GM19193 (cell line): ENCODE measurements around the gene PVALEF.

ENCODE experiments used
- POLR2A ChIP-seq: IDR thresholded peaks from 4 replicates; pipeline ENCODE4 v1.6.1; 2011; ENCODE audit not compliant: insufficient read depth, insufficient read length; ENCODE audit errors: extremely low read depth

The PVALEF gene

DNA sequence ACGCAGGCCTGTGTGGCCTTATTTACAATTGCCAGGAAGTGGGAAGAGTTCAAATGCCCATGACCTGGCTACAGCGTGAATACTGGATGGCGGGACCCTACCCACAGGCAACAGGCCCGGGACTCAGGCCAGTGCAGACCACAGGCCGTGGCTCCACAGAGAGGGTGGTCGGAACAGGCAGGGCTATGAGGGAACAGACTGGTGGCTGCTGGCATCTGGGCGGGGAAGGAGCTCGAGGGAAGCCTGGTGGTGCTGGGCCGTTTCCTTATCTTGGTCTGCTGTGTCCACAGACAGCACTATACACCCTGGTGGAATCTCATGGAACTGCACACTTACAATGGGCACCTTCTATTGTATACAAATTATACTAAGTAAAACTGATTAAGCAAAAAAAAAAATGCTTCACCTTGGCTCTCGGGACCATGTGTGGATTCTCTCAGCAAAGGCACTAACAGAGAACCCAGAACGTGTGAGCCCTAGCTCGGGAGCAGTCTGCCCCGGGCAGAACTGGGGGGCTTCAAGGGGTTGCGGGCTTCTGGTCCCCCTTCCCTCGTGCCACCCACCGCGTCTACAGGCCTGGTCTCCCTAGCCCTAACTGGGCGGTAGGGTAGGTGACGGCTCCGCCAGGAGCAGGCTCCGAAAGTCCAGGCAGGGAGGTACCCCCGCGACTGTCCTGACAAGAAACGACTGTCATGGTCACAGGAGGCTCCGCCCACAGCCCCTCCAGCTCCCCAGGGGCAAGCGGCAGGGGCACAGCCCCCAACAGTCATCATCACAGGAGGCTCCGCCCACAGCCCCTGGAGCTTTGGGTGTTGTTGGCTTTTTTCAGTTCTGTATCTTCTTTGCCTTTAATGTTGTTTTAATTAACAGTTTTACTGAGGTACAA, 35.6 kb downstream of the PVALEF start:
- no peak for TF ChIP-seq POLR2A

DNA sequence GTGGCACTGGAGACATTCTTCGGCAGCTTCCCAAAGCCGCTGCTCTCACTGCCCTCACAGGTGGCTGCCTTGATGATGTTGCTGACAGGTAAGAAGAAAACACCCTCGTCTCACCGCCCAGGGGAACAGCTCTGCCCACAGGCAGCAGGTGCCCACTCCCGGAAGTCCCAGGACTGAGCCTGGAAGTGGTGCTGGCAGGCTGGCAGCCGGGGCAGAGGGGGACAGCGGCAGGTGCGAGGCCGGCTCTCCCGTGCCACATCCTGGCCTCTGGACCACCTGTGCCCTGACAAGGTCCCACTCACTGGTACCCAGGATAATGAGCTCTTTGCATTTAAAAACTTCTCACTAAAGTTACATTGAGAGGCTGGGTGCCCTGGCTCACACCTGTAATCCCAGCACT, 37.0 kb downstream of the PVALEF start:
- no peak for TF ChIP-seq POLR2A

DNA sequence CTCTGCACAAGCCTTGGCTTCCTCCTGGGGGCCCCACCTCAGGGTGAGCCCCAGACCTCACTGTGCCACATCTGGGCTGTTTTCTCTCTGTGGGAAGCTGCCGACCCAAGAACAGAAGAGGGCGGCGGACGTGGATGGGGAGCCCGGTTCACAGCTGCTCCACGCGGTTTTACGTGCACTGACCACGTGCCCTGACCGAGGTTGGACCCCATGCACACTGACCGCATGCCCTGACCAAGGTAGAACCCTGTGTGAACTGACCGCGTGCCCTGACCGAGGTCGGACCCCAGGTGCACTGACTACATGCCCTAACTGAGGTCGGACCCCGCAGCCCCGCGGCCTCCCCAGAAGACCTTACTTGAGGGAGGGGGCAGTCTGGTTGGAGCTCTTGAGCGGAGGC, 37.8 kb downstream of the PVALEF start:
- no peak for TF ChIP-seq POLR2A

DNA sequence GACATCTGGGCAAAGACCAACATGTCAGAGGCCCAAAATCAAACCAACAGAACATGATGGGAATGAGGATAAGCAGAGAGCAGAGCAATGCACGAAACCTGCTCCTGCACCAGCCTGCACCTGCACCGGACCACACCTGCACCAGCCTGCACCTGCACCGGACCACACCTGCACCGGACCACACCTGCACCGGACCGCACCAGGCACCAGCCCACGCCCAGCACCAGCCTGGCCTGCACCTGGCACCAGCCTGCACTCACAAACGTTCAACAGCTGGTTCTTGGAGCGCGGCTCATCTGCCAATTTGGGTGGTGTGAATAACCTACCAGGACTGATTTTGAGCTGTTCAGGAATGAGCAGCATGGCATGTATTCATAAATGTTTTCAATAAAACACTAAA, 39.3 kb downstream of the PVALEF start:
- no peak for TF ChIP-seq POLR2A

DNA sequence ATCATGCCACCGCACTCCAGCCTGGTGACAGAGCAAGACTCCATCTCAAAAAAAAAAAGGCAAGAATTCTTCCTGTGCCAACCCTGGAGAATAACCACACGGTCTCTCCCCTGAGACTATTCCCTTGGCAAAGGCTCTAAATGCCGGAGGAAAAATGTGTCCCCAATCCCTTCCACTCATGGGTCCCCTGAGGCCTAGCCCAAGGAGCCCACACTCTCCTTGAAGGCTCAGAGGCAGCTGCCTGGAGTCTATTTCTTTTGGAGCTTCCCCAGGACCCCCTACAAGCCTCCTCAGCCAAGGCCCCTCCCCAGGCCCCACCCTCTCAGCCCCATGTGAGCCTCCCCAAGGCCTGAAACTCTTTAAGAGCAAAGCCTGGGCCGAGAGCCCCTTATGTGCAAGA, 40.9 kb downstream of the PVALEF start:
- no peak for TF ChIP-seq POLR2A

DNA sequence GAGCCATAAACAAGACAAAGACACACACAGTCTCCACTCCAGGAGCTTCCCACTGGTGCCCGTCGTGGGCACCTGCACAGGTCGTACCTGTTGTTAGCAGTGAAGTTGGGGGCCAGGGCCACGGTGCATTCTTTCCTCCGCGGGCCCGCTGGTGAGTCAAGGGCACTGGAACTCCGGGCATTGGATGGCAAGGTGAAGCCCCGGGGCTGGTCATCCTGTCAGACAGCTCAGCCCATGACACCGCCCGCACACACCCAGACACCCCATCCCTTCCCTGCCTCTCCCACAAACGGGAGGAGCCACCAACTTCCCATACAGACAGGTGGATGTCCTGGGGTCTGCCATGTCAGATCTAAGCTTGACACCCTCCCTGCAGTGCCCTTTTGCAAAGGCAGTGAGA, 41.4 kb downstream of the PVALEF start:
- no peak for TF ChIP-seq POLR2A

DNA sequence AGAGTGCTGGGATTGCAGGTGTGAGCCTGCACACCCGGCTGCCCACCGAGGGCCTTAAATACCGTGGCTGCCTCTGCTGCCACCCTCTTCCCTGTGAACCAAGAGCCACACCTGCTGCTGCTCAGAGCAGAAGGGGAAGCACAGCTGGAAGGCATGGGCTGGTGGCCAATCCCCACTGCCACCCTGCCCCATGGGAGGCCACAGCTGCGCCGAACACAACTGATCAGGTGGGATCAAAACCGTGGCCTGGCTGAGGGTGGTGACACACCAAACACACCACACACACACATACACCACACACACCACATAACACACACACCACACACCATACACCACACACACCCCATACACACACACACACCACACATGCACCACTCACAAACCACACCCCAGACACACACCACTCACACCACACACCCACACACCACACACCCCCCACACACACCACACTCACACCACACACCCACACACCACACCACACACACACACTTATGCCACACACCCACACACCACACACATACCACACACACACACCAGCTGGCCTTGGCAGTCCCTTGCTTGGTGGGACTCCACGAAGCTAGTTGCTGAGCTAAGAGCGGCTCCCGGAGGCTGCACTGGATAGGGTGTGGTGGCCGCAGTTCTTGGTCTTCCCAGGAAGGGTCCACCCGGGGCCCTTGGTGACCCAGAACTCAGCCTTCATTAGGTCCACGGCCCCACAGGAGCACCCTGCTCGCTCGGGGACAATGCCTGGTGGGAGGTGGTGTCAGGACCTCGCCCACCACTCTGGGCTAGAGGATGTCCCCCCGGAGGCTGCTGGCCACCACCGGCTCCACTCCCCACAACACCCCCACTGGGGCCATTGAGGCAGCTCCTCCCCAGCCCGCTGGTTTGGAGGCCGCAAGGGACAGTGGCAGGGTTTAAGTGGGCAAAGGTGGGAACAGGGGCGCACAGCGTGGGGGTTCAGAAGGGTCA, 42.6 kb downstream of the PVALEF start:
- TF ChIP-seq POLR2A: no peak

DNA sequence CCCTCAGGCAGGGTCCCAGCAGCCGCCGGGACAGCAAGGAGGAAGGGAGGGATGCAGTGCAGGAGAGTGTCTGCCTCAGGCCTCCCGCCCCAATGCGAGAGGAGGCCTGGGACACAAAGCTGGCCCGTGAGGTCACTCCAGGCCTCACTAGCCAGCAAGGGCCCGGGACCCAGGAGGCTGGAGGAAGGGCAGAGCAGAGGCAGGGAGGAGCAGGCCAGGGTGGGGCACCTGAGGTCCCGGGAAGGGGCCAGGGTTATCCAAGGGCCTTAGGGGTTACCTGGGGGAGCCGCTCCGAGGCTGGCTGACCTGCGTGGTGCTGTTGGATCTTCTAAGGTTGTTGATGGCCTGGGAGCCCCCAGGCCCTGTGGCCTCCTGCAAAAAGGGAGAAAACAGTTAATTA, 43.3 kb downstream of the PVALEF start:
- TF ChIP-seq POLR2A: no peak

DNA sequence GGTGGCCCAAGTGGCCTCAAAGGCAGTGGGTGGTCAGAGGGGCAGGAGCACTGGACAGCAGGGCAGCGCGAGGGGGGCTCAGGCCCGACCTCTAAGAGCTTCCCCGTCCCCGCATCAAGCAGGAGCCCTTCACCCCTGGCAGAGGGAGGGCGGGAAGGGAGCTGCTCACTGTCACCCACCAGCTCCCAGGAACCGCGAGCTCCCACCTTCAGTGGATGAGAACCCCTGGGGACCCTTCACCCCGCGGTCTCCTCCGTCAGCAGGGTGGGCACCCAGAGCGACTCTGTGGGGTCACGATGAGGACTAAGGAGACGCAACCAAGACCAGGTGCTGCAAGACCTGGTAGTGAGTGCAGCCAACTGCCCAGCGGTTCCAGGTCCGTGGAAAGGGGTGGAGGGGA, 43.8 kb downstream of the PVALEF start:
- no peak for TF ChIP-seq POLR2A

DNA sequence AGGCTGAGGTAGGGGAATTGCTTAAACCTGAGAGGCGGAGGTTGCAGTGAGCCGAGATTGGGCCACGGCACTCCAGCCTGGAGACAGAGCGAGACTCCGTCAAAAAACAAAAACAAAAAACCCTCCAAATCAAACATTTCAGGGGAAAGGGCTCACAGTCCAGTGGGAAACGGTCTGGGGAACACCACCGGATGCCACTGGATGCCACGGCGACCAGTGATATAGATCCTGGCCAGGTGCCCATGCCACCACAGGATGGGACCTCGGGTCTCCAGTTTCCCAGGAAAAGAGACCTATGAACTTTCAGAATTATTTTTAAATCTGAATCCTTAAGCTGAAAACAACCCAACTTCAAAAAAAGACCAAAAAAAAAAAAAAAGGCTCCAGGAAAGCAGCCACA, 45.2 kb downstream of the PVALEF start:
- no peak for TF ChIP-seq POLR2A

DNA sequence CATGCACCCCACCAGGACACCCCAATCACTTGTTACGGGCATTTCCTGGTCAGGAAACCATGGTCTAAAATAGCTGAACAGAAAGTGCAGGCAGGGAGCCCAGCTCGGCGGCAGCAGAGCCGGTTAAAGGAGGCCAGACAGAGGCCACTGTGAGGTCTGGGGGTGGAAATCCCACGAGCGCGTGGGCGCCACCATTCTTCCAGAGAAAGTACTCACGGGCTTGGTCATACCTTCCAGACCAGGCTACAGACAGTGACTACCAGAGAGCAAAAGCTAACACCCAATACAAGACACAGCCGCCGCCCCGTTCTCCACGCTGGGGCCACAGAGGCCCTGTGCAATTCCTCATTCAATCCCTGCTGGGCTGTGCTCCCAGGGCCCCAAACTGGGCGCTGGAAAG, 45.6 kb downstream of the PVALEF start:
- TF ChIP-seq POLR2A: no peak

DNA sequence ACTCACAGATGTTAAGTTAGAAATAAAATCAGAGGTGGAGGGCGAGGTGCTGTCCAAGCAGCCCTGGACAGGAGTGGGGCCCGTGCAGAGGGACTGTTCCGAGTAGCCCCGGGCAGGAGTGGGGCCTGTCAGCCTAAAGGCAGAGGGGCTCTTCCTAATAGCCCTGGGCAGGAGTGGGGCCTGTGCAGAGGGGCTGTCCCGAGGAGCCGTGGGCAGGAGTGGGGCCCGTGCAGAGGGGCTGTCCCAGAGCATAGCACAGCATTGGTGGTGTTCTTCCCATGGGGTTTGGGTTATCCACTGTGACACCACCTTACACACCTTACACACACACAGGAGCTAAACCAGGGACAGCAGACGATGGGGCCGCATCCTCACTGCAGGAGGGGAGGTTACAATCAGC, 47.1 kb downstream of the PVALEF start:
- TF ChIP-seq POLR2A: no peak

DNA sequence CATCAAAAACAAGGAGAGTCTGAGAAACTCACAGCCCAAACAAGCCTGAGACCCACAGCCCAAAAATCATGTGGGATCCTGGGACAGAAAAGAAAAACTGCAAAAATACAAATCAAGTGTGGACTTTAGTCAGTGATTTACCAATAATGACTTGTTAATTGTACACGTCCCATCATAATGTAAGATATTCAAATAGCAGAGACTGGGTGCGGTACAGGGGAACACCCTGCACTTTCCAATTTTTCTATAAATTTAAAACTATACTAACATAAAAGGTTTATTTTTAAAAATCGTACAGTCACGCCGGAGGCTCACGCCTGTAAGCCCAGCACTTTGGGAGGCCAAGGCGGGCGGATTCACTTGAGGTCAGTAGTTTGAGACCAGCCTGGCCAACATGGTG, 48.7 kb downstream of the PVALEF start:
- TF ChIP-seq POLR2A: no peak

DNA sequence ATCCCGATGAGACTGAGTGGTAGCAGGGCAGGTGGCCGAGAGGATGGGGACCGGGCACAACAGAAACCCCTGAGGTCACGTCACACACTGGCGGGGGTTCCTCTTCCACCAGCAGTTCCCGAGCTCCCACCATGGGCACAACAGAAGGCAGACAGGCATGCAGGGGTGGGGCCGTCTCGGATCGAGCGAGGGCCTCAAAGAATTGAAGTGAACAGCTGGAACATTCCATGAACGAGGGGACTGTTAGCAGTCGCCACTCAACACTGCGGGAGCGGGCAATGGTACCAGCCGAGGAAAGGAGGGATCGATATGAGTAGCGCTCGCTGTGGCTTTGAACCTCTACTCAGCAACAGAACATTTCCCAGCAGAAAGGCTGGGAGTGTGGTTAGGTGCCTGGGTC, 52.2 kb downstream of the PVALEF start:
- no peak for TF ChIP-seq POLR2A

DNA sequence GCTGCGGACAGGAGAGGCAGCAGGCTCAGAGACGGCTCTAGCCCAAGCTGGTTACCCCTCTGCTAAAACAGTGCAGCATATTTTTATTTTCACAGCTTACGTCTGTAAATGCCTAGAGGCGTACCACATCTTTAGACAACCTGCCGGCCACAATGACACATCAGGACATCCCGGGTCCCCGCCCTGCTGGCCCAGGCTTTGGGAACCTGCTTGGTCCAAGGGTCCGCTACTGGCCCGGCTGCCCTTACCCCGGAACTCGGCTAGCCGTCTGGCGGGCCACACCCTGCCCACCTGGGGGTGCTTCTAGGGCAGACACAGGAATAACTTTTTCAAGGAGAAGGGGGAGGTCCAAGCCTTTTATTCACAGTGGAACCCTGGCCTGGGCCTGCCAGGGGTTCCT, 53.2 kb downstream of the PVALEF start:
- no peak for TF ChIP-seq POLR2A

DNA sequence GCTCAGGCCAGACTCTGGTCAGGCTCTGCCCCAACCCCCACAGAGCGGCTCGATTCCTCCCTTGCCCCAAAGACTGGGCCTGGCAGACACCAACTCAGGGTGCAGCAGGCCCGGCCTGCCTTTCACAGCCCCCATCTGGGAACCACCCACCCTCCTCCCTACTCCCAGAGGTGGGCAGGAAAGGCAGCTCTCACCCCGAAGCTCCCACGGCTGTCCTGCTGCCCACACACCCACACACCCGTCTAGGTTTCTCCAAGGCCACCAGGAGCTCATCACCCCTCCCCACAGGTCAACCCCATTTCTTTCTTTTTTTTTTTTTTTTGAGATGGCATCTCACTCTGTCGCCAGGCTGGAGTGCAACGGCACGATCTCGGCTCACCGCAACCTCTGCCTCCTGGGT, 53.7 kb downstream of the PVALEF start:
- TF ChIP-seq POLR2A: no peak
